NCI-H345 treated with DMSO at 0.1 percent for 48 hours (cell line): Measurements from ENCODE around the gene MORC3.
"Not testable (repeated sequence)": the region's sequence is repeated elsewhere in the genome, so short reads cannot be mapped to it uniquely, and the experiment has no call there.

ENCODE experiments used
- DNase-seq: peaks from one replicate; lab custom pipeline; 2025; ENCODE audit not compliant: unreplicated experiment; lab: John Stamatoyannopoulos, UW

The MORC3 gene

GRCh38 chr21:36319767-36320420 lies at the start of gene MORC3:
Gene MORC3 (plus strand): TSS chr21:36320197. CDS start chr21:36320265, 68 bp downstream.
- DNase-seq: peak; percentile 99

- DNase-seq: not testable (repeated sequence)
These were observed 49.0 kb upstream of the MORC3 start for GRCh38 chr21:36270786-36271695.

- no peak for DNase-seq
These were observed 45.9 kb upstream of the MORC3 start for GRCh38 chr21:36274128-36274527.

- DNase-seq: no peak
These were observed 37.3 kb upstream of the MORC3 start for GRCh38 chr21:36282568-36283230.

GRCh38 chr21:36283231-36283622 lies 36.8 kb upstream of the MORC3 start:
- not testable (repeated sequence) for DNase-seq

GRCh38 chr21:36288651-36289243 lies 31.2 kb upstream of the MORC3 start:
- DNase-seq: no peak

- no peak for DNase-seq
These were observed 28.5 kb upstream of the MORC3 start for GRCh38 chr21:36291509-36291908.

- DNase-seq: no peak
These were observed 22.5 kb upstream of the MORC3 start for GRCh38 chr21:36297406-36297937.

- no peak for DNase-seq
These were observed 21.9 kb upstream of the MORC3 start for GRCh38 chr21:36297938-36298572.

- no peak for DNase-seq
These were observed 13.0 kb upstream of the MORC3 start for GRCh38 chr21:36306872-36307534.

GRCh38 chr21:36310016-36310415 lies 10.0 kb upstream of the MORC3 start:
- no peak for DNase-seq

GRCh38 chr21:36313446-36313845 lies 6.6 kb upstream of the MORC3 start:
- DNase-seq: not testable (repeated sequence)

GRCh38 chr21:36316045-36316444 lies 4.0 kb upstream of the MORC3 start:
- not testable (repeated sequence) for DNase-seq

- no peak for DNase-seq
These were observed 3.0 kb upstream of the MORC3 start for GRCh38 chr21:36316872-36317484.

GRCh38 chr21:36319406-36319766 lies 611 bp upstream of the MORC3 start:
- not testable (repeated sequence) for DNase-seq

GRCh38 chr21:36320421-36321324 lies 676 bp downstream of the MORC3 start:
- peak; percentile 59 for DNase-seq

- DNase-seq: no peak
These were observed 1.5 kb downstream of the MORC3 start for GRCh38 chr21:36321325-36322082.

GRCh38 chr21:36322083-36322424 lies 2.1 kb downstream of the MORC3 start:
- no peak for DNase-seq
